CD4-positive, alpha-beta T cell (primary cell): ENCODE measurements around the gene NAT9. TPM values are rescaled to one million over a fixed set of nuclear protein-coding genes. Genes with fewer than 3 reads are reported as not detected.

Experiments
- ATAC-seq: fragments of 200-7000 bp; cut with Tn5 transposase; one replicate; pipeline ENCODE4 v1.10.0; 2022; ENCODE audit warnings: mild to moderate bottlenecking; ENCODE audit not compliant: poor library complexity
- CTCF ChIA-PET: fragments of 350-600 bp; sonication (Branson Sonifier 250); formaldehyde crosslinking; loops from one replicate; lab custom pipeline; 2021; ENCODE audit warnings: antibody characterized with exemption, inconsistent platforms; lab: Charles Lee
- POLR2A ChIA-PET: fragments of 350-600 bp; sonication (Branson Sonifier 250); formaldehyde crosslinking; loops from one replicate; lab custom pipeline; 2021; ENCODE audit warnings: antibody characterized with exemption, inconsistent platforms; lab: Charles Lee
- DNase-seq, 14 experiments: peaks; one replicate each; pipeline ENCODE4 v3.0.0-alpha.2; 2013 to 2020; ENCODE audit warnings: mixed read lengths in 2 of 14
- H3K27ac ChIP-seq, 2 donors: one replicate each; pipeline versions ENCODE4 v1.5.1 to v1.7.0; 2013; ENCODE audit warnings: low read length in 2 of 2, low read depth in 1 of 2, mild to moderate bottlenecking in 1 of 2
- H3K27me3 ChIP-seq, 2 experiments: 1 replicate in 1 of 2; 2 replicates in 1 of 2; pipeline versions ENCODE4 v1.6.1 to v1.7.0; 2013; ENCODE audit warnings: low read length in 2 of 2, control low read depth in 1 of 2, mild to moderate bottlenecking in 1 of 2, moderate library complexity in 1 of 2; ENCODE audit not compliant: insufficient read depth in 2 of 2, control insufficient read depth in 1 of 2
- H3K36me3 ChIP-seq: one replicate; pipeline ENCODE4 v1.6.1; 2013; ENCODE audit warnings: low read length, control low read depth; ENCODE audit not compliant: insufficient read depth
- H3K4me1 ChIP-seq: one replicate; pipeline ENCODE4 v1.6.1; 2013; ENCODE audit warnings: low read length, control low read depth; ENCODE audit not compliant: insufficient read depth
- H3K4me3 ChIP-seq: one replicate; pipeline ENCODE4 v1.5.1; 2013; ENCODE audit warnings: mild to moderate bottlenecking, low read length, moderate library complexity
- H3K9me3 ChIP-seq, 2 experiments: 1 replicate in 1 of 2; 2 replicates in 1 of 2; pipeline versions ENCODE4 v1.6.1 to v1.7.0; 2013; ENCODE audit warnings: low read length in 2 of 2, mild to moderate bottlenecking in 2 of 2, control low read depth in 1 of 2, moderate library complexity in 1 of 2; ENCODE audit not compliant: control insufficient read depth in 1 of 2, insufficient read depth in 1 of 2
- H3K27ac Mint-ChIP-seq: one replicate; pipeline ENCODE4 v1.8.0; 2020; ENCODE audit warnings: mixed read lengths
- H3K27me3 Mint-ChIP-seq: one replicate; pipeline ENCODE4 v1.8.0; 2021; ENCODE audit warnings: mixed read lengths
- H3K36me3 Mint-ChIP-seq: one replicate; pipeline ENCODE4 v1.8.0; 2021; ENCODE audit warnings: low read depth, mixed read lengths
- H3K4me1 Mint-ChIP-seq: one replicate; pipeline ENCODE4 v1.8.0; 2021; ENCODE audit warnings: low read depth, mixed read lengths
- H3K4me3 Mint-ChIP-seq: one replicate; pipeline ENCODE4 v1.8.0; 2020; ENCODE audit warnings: mild to moderate bottlenecking, mixed read lengths
- H3K9me3 Mint-ChIP-seq: one replicate; pipeline ENCODE4 v1.8.0; 2020; ENCODE audit warnings: mixed read lengths
- CTCF ChIP-seq: fragments of 200-600 bp; IDR thresholded peaks from one replicate; pipeline ENCODE4 v1.8.0; 2022; ENCODE audit warnings: antibody characterized with exemption, mild to moderate bottlenecking
- intact Hi-C, 2 experiments: fragments of 100-400 bp; cut with DNase I in 1 of 2; cut with micrococcal nuclease in 1 of 2; formaldehyde crosslinking; loops; one replicate each; pipeline versions ENCODE4 v1.15.1 to v1.9.0; 2023 to 2025; cut with DNase I, micrococcal nuclease
- total RNA-seq, 174 experiments: library from RNA in 2 of 174; stranded (reverse) in 2 of 174; gene quantifications; one replicate each; pipeline ENCODE4 v1.2.3 and lab custom pipeline; 2021 to 2026

Gene NAT9
- total RNA-seq, 2 experiments from 2014 or later: 34.6 to 38.2 TPM

GRCh38 chr17:74804683-74805082 lies 28.5 kb upstream of the NAT9 start:
- Histone ChIP-seq H3K4me1 (no peaks in the 10 kb centered on the region), H3K4me3 (no peak overlapping the region), H3K27ac (no peak overlapping the region), H3K36me3 (peaks cover 67% of the 10 kb centered on the region), H3K9me3 (no peaks in the 10 kb centered on the region), H3K27me3 (no peaks in the 10 kb centered on the region)
- DNase-seq (no peak), ATAC-seq (no peak)
- H3K4me3 Mint-ChIP-seq: no peak overlapping the region
- peaks cover 63% of the 10 kb centered on the region for H3K36me3 Mint-ChIP-seq
- POLR2A ChIA-PET: no interaction called here
- intact Hi-C loops: no loop called here
- H3K27ac Mint-ChIP-seq: no peak overlapping the region
- CTCF ChIA-PET: no interaction called here
- no peaks in the 10 kb centered on the region for H3K27me3 Mint-ChIP-seq
- no peaks in the 10 kb centered on the region for H3K4me1 Mint-ChIP-seq
- no peak for TF ChIP-seq CTCF
- no peaks in the 10 kb centered on the region for H3K9me3 Mint-ChIP-seq

- no peak overlapping the region for H3K27ac Mint-ChIP-seq
- H3K9me3 ChIP-seq: no peaks in the 10 kb centered on the region
These were observed 27.8 kb upstream of the NAT9 start for GRCh38 chr17:74803971-74804370.

GRCh38 chr17:74803388-74803930 lies 27.3 kb upstream of the NAT9 start:
- Mint-ChIP-seq H3K27ac (no peak overlapping the region), H3K36me3 (peaks cover 72% of the 10 kb centered on the region), H3K27me3 (no peaks in the 10 kb centered on the region), H3K4me3 (no peak overlapping the region), H3K4me1 (no peaks in the 10 kb centered on the region), H3K9me3 (no peaks in the 10 kb centered on the region)
- TF ChIP-seq CTCF: no peak
- H3K36me3 ChIP-seq: peaks cover 70% of the 10 kb centered on the region
- H3K9me3 ChIP-seq: no peaks in the 10 kb centered on the region
- no peak overlapping the region for H3K27ac ChIP-seq
- DNase-seq (no peak), ATAC-seq (no peak)
- H3K4me3 ChIP-seq: no peak overlapping the region
- intact Hi-C loops: no loop called here
- no peaks in the 10 kb centered on the region for H3K27me3 ChIP-seq
- ChIA-PET CTCF (no interaction called here), POLR2A (no interaction called here)
- no peaks in the 10 kb centered on the region for H3K4me1 ChIP-seq

More at GRCh38 chr17:74803971-74804370, 27.8 kb upstream of the NAT9 start:
- no peak overlapping the region for H3K4me3 ChIP-seq
- no peaks in the 10 kb centered on the region for H3K27me3 Mint-ChIP-seq
- ATAC-seq (no peak), DNase-seq (no peak)
- POLR2A ChIA-PET: no interaction called here
- H3K4me1 ChIP-seq: no peaks in the 10 kb centered on the region
- H3K4me1 Mint-ChIP-seq: no peaks in the 10 kb centered on the region
- H3K27ac ChIP-seq: no peak overlapping the region
- CTCF ChIA-PET: no interaction called here
- H3K36me3 Mint-ChIP-seq: peaks cover 67% of the 10 kb centered on the region
- no peaks in the 10 kb centered on the region for H3K9me3 Mint-ChIP-seq
- H3K27me3 ChIP-seq: no peaks in the 10 kb centered on the region
- peaks cover 69% of the 10 kb centered on the region for H3K36me3 ChIP-seq
- no peak overlapping the region for H3K4me3 Mint-ChIP-seq
- intact Hi-C loops: no loop called here
- no peak for TF ChIP-seq CTCF
